AG09309 (cell line): Measurements from ENCODE around the gene CDH13.
A peak's percentile ranks its signal among the peaks of the same experiment; 100 is the strongest.

Experiments
- DNase-seq: peaks from one replicate; pipeline ENCODE4 v3.0.0-alpha.2; 2010; ENCODE audit warnings: low read depth
- H3K4me3 ChIP-seq: 2 replicates; pipeline ENCODE4 v1.5.1; 2011; ENCODE audit warnings: mild to moderate bottlenecking, low read depth, low read length, moderate library complexity; ENCODE audit not compliant: control insufficient read depth
- CTCF ChIP-seq: IDR thresholded peaks from 2 replicates; pipeline ENCODE4 v1.5.1; 2011; ENCODE audit warnings: mild to moderate bottlenecking, low read depth, low read length, inconsistent platforms; ENCODE audit not compliant: insufficient read depth, control insufficient read depth; ENCODE audit errors: missing control alignments

CDH13 gene

GRCh38 chr16:82660075-82660645 is 33.4 kb downstream of the CDH13 start:
- H3K4me3 ChIP-seq = no peak overlapping the region
- DNase-seq = no peak
- TF ChIP-seq CTCF = no peak

GRCh38 chr16:82660966-82661365 is 34.2 kb downstream of the CDH13 start:
- H3K4me3 ChIP-seq = no peak overlapping the region
- DNase-seq = no peak
- TF ChIP-seq CTCF = no peak

- no peak for TF ChIP-seq CTCF
- no peak overlapping the region for H3K4me3 ChIP-seq
- no peak for DNase-seq
Observed at GRCh38 chr16:82664181-82664580, 37.4 kb downstream of the CDH13 start.

GRCh38 chr16:82665025-82665424 is 38.3 kb downstream of the CDH13 start:
- no peak for DNase-seq
- TF ChIP-seq CTCF = no peak
- H3K4me3 ChIP-seq = no peak overlapping the region

- no peak for TF ChIP-seq CTCF
- no peak for DNase-seq
- no peak overlapping the region for H3K4me3 ChIP-seq
Observed at GRCh38 chr16:82667437-82667836, 40.7 kb downstream of the CDH13 start.

GRCh38 chr16:82668094-82668493 is 41.3 kb downstream of the CDH13 start:
- no peak overlapping the region for H3K4me3 ChIP-seq
- no peak for TF ChIP-seq CTCF
- no peak for DNase-seq

- TF ChIP-seq CTCF = peak; percentile 20
- no peak for DNase-seq
Observed at GRCh38 chr16:82671741-82672140, 45.0 kb downstream of the CDH13 start.

More at GRCh38 chr16:82671741-82672140, 45.0 kb downstream of the CDH13 start:
- no peak overlapping the region for H3K4me3 ChIP-seq
